ENCODE data around the gene PITPNM1.

DNA sequence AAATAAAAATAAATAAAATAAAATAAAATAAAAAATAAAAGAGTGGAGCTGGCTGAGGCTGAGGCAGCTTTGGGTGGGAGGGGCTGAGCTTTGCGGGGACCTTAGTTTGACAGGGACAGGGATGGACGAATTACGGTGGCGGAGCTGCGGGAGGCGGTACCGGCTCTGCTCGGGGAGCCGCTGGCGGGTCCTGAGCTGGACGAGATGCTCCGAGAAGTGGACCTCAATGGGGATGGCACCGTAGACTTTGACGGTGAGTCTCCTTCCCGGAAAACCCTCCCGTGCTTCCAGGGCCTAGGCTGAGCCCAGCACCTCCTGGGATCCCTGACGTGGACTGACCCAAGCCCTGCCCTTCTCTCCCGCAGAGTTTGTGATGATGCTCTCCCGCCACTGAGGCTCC lies 46.9 kb downstream of the PITPNM1 start:
- no peak for TF ChIP-seq POLR2A (IDR thresholded peaks at IDR 0.05; ENCODE audit: extremely low read depth, insufficient read length)
- TF ChIP-seq, protein P1, sequence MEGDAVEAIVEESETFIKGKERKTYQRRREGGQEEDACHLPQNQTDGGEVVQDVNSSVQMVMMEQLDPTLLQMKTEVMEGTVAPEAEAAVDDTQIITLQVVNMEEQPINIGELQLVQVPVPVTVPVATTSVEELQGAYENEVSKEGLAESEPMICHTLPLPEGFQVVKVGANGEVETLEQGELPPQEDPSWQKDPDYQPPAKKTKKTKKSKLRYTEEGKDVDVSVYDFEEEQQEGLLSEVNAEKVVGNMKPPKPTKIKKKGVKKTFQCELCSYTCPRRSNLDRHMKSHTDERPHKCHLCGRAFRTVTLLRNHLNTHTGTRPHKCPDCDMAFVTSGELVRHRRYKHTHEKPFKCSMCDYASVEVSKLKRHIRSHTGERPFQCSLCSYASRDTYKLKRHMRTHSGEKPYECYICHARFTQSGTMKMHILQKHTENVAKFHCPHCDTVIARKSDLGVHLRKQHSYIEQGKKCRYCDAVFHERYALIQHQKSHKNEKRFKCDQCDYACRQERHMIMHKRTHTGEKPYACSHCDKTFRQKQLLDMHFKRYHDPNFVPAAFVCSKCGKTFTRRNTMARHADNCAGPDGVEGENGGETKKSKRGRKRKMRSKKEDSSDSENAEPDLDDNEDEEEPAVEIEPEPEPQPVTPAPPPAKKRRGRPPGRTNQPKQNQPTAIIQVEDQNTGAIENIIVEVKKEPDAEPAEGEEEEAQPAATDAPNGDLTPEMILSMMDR (IDR thresholded peaks at IDR 0.05; ENCODE audit: low read depth, low read length), result no peak
